Measurements from ENCODE around the gene ENTREP3. TPM values are rescaled to one million over a fixed set of nuclear protein-coding genes. Genes with fewer than 3 reads are reported as not detected.
A peak's percentile ranks its signal among the peaks of the same experiment; 100 is the strongest.

Gene ENTREP3
- total RNA-seq, 1 experiment from 2014 or later: 20.7 TPM

- no peaks in the 10 kb centered on the region for H3K9me3 ChIP-seq (ENCODE audit: low read length)
- H3K4me2 ChIP-seq (ENCODE audit: low read depth, low read length, poor library complexity, severe bottlenecking): peak overlapping the region; percentile 98
- peaks cover 29% of the 10 kb centered on the region for H3K4me1 ChIP-seq (ENCODE audit: low read length)
- H3K4me3 ChIP-seq (ENCODE audit: low read length): peak overlapping the region; percentile 99
- H3K27ac ChIP-seq (ENCODE audit: low read length): no peak overlapping the region
- no peak overlapping the region for H2AFZ ChIP-seq (ENCODE audit: low read length)
- no peaks in the 10 kb centered on the region for H3K9me2 ChIP-seq (replicated peaks; ENCODE audit: insufficient read depth, low read length)
- H3K27me3 ChIP-seq (ENCODE audit: low read length): no peaks in the 10 kb centered on the region
- DNase-seq: no peak
- H3K9ac ChIP-seq (ENCODE audit: low read length): peak overlapping the region; percentile 92
- peaks cover 16% of the 10 kb centered on the region for H3K79me2 ChIP-seq (ENCODE audit: low read length)
- no peaks in the 10 kb centered on the region for H3K36me3 ChIP-seq (ENCODE audit: insufficient read depth, low read length)
- no peaks in the 10 kb centered on the region for H4K20me1 ChIP-seq (ENCODE audit: insufficient read depth, low read depth, low read length)
Measured at GRCh38 chr1:155210314-155211104, 44.8 kb downstream of the ENTREP3 start.

DNA sequence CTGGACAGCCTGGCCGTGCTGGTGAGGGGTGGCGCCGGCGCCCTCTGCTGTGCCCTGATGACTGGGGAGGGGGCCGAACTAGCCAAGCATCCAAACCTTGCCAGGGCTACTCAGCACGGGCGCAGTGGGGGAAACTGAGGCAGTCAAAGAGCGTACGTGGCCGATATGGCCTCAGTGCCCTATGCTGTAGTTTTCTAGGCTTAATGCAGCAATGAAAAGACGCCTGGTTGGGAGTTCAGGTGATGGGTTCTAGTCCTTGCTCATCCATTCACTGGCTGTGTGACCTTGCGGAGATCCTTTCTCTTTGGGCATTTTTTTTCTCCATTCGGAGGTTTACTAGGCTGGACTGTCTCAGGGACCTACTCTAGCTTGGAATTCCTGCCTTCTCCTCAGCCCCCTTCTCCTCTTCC is 46.0 kb downstream of the ENTREP3 start:
- peaks cover 16% of the 10 kb centered on the region for H3K79me2 ChIP-seq (ENCODE audit: low read length)
- no peak for DNase-seq
- 0 out of 2 replicates have a peak overlapping the region, but pooled peaks have one; percentile 81 for H2AFZ ChIP-seq (ENCODE audit: low read length)
- no peaks in the 10 kb centered on the region for H4K20me1 ChIP-seq (ENCODE audit: insufficient read depth, low read depth, low read length)
- H3K27me3 ChIP-seq (ENCODE audit: low read length): no peaks in the 10 kb centered on the region
- peak overlapping the region; percentile 19; the same call in 1 of the 2 replicates for H3K27ac ChIP-seq (ENCODE audit: low read length)
- H3K4me2 ChIP-seq (ENCODE audit: low read depth, low read length, poor library complexity, severe bottlenecking): peak overlapping the region; percentile 98
- no peaks in the 10 kb centered on the region for H3K9me2 ChIP-seq (replicated peaks; ENCODE audit: insufficient read depth, low read length)
- peak overlapping the region; percentile 99 for H3K4me3 ChIP-seq (ENCODE audit: low read length)
- H3K9ac ChIP-seq (ENCODE audit: low read length): peak overlapping the region; percentile 92
- H3K4me1 ChIP-seq (ENCODE audit: low read length): peaks cover 29% of the 10 kb centered on the region
- no peaks in the 10 kb centered on the region for H3K36me3 ChIP-seq (ENCODE audit: insufficient read depth, low read length)
- no peaks in the 10 kb centered on the region for H3K9me3 ChIP-seq (ENCODE audit: low read length)

DNA sequence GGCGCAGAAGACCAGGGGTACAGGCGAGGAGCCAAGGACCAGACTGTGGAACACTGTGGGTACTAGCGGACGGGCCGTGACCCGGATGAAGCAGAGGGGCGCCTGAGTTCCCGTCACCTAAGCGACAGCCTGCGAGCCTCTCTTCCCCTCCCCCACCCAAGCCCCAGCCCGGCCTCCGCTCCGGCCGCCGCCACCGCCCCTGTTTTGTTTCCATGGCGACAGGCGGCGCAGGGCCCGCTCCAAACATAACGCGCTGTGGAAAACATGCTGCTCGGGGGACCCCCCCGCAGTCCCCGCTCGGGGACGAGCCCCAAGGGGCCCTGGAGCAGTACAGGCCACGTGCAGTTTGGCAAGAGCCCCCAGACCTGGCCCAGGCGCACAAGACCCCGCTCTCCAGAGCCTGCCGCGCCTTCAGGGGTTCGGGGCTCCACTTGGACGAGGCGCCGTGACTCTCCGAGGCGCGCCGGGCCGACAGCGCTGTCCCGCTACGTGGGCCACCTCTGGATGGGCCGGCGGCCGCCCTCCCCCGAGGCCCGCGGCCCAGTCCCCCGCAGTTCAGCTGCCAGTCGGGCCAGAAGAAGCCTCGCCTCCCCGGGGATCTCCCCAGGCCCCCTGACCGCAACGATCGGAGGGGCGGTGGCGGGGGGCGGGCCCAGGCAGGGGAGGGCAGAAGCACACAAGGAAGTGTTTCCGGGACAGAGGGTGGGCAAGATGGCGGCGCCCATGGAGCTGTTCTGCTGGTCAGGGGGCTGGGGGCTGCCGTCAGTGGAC is 46.6 kb downstream of the ENTREP3 start, which contains the start of gene MTX1:
TSS of gene MTX1 (plus strand) at position 155 of the 771 bp plus-strand sequence. CDS start at position 265, 110 bp downstream.
- Histone ChIP-seq H2AFZ (ENCODE audit: low read length) (peak within 1 kb of the TSS; percentile 81), H3K9me2 (replicated peaks; ENCODE audit: insufficient read depth, low read length) (no peaks in the 10 kb centered on the region), H3K4me1 (ENCODE audit: low read length) (peaks cover 29% of the 10 kb centered on the region), H3K79me2 (ENCODE audit: low read length) (peaks cover 16% of the 10 kb centered on the region), H4K20me1 (ENCODE audit: insufficient read depth, low read depth, low read length) (no peaks in the 10 kb centered on the region), H3K4me3 (ENCODE audit: low read length) (peak within 1 kb of the TSS; percentile 99), H3K9me3 (ENCODE audit: low read length) (no peaks in the 10 kb centered on the region), H3K36me3 (ENCODE audit: insufficient read depth, low read length) (no peaks in the 10 kb centered on the region), H3K4me2 (ENCODE audit: low read depth, low read length, poor library complexity, severe bottlenecking) (peak within 1 kb of the TSS; percentile 98), H3K9ac (ENCODE audit: low read length) (peak within 1 kb of the TSS; percentile 92), H3K27me3 (ENCODE audit: low read length) (no peaks in the 10 kb centered on the region), H3K27ac (ENCODE audit: low read length) (peak within 1 kb of the TSS; percentile 86)
- DNase-seq: peak; percentile 95

DNA sequence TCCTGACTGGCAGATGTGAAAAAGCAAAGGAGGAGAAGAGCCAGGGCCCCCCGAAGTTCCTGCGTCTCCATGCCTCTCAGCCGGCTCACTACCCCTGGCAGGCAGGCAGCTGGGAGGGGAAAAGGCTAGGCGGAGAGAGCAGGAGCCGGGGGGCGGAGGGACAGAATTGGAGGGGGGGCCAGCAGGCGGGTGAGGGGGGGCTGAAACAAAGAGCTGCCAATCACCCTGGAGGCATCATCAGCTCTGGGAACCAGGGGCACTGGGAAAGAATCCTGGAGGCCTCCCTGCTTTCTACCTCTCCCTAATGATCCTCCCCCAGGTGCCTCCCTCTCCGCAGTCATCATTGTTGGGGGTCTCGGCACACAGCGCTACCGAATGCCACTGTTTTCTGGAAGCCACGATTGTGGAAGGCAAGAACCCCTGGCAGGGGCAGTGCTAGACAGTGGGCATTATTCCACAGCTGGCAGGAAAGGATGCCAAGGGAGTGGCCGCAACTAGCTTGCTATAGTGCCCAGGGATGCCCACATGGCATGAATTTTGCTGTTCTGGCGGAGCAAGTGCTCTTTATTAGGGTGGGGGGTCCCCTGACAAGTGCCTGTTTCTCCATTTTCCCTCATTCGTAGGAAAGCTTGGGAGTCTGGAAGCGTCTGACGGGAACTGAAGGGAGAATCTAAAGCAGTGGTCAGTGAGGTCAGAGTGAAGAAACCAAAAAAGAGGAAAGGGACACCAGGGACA is 47.3 kb downstream of the ENTREP3 start, which contains the start of gene THBS3:
TSS of gene THBS3 (minus strand) at position 92 of the 735 bp plus-strand sequence. CDS start at position 71, 21 bp downstream.
- Histone ChIP-seq H3K9me2 (replicated peaks; ENCODE audit: insufficient read depth, low read length) (no peaks in the 10 kb centered on the region), H3K79me2 (ENCODE audit: low read length) (peaks cover 16% of the 10 kb centered on the region), H2AFZ (ENCODE audit: low read length) (peak within 1 kb of the TSS; percentile 81), H3K36me3 (ENCODE audit: insufficient read depth, low read length) (no peaks in the 10 kb centered on the region), H4K20me1 (ENCODE audit: insufficient read depth, low read depth, low read length) (no peaks in the 10 kb centered on the region), H3K9me3 (ENCODE audit: low read length) (no peaks in the 10 kb centered on the region), H3K27me3 (ENCODE audit: low read length) (no peaks in the 10 kb centered on the region), H3K4me1 (ENCODE audit: low read length) (peaks cover 29% of the 10 kb centered on the region), H3K27ac (ENCODE audit: low read length) (peak within 1 kb of the TSS; percentile 86), H3K4me3 (ENCODE audit: low read length) (peak within 1 kb of the TSS; percentile 99), H3K4me2 (ENCODE audit: low read depth, low read length, poor library complexity, severe bottlenecking) (peak within 1 kb of the TSS; percentile 98), H3K9ac (ENCODE audit: low read length) (peak within 1 kb of the TSS; percentile 92)
- DNase-seq: no peak

DNA sequence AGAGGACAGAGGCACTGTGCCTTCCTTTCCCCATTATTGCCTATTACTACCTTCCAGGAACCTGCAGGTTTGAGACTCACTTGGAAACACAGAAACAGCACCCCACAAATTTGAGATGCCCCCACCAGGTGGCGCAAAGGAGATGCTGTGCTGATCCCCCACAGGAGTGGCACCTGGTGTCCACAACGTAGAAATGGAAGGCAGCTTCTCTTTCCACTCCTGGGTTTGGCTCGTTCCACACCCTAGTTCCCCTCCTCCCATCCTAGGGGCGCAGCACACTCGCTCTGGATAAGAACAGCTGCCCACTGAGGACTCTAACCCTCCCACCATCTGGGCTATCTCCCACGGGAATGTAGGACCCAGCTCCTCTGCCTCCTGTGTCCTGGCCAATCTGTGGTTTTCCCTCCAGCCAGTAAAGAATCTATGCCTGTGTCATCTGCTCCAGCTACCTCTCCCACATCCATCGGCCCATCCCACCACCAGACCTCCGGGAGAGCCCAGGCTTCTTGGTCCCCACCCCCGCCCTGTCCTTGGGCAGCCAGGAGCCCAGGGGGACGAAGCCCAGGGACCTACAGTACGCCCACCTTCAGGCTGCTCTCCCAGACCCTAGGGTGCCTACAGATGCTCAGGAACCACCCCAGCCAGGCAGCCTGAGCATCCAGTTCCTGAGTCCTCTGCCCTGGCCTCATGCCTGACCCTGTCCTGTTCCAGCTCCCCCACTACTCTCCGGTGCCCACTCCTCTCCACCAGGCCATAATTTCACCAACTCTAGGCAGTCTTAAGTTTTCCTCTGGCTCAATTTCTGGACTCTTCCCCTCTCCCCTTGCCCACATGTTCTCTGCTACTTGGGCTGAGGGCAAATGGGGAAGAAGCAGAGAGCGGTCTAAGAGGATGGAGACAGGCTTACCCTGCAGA is 48.1 kb downstream of the ENTREP3 start:
- H3K9me2 ChIP-seq (replicated peaks; ENCODE audit: insufficient read depth, low read length): no peaks in the 10 kb centered on the region
- H3K79me2 ChIP-seq (ENCODE audit: low read length): peaks cover 16% of the 10 kb centered on the region
- peaks cover 29% of the 10 kb centered on the region for H3K4me1 ChIP-seq (ENCODE audit: low read length)
- H3K27ac ChIP-seq (ENCODE audit: low read length): peak overlapping the region; percentile 57
- H3K4me2 ChIP-seq (ENCODE audit: low read depth, low read length, poor library complexity, severe bottlenecking): peak overlapping the region; percentile 98
- H3K36me3 ChIP-seq (ENCODE audit: insufficient read depth, low read length): no peaks in the 10 kb centered on the region
- peak; percentile 96 for DNase-seq
- H3K27me3 ChIP-seq (ENCODE audit: low read length): no peaks in the 10 kb centered on the region
- peak overlapping the region; percentile 39; the same call in 1 of the 2 replicates for H2AFZ ChIP-seq (ENCODE audit: low read length)
- H3K9ac ChIP-seq (ENCODE audit: low read length): peak overlapping the region; percentile 59
- peak overlapping the region; percentile 38; the same call in 1 of the 2 replicates for H3K4me3 ChIP-seq (ENCODE audit: low read length)
- no peaks in the 10 kb centered on the region for H4K20me1 ChIP-seq (ENCODE audit: insufficient read depth, low read depth, low read length)
- no peaks in the 10 kb centered on the region for H3K9me3 ChIP-seq (ENCODE audit: low read length)

DNA sequence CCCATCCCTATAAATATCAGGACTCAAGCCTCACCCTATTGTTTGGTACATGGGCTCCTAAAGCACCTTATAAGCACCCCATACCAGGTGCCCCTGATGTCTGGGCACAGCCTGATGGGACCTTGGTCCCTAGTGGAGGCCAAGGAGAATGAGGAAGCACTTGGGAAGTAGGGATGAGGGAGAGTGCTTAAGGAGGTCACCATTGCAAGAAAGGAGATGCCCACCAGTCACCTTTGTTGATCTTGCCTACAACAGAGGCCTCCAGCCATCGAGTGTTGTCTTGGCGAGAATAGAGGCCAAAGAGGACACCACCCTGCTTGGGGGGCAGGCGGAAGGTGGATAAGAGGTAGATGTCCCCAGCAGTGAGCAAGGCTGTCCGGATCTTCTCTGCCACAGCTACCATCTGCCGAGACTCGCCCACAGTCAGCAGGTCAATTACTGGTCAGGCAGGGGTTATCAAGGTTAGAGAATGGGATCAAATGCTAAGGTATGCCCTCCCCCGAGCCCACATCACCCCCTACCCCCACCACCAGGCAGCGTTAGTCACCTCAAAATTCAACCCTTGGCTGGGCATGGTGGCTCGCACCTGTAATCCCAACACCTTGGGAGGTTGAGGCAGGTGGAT is 49.2 kb downstream of the ENTREP3 start:
- H3K79me2 ChIP-seq (ENCODE audit: low read length): peaks cover 16% of the 10 kb centered on the region
- no peak overlapping the region for H3K27ac ChIP-seq (ENCODE audit: low read length)
- H3K9ac ChIP-seq (ENCODE audit: low read length): no peak overlapping the region
- H2AFZ ChIP-seq (ENCODE audit: low read length): no peak overlapping the region
- DNase-seq: no peak
- H3K4me3 ChIP-seq (ENCODE audit: low read length): no peak overlapping the region
- no peaks in the 10 kb centered on the region for H3K9me2 ChIP-seq (replicated peaks; ENCODE audit: insufficient read depth, low read length)
- no peaks in the 10 kb centered on the region for H3K36me3 ChIP-seq (ENCODE audit: insufficient read depth, low read length)
- no peaks in the 10 kb centered on the region for H4K20me1 ChIP-seq (ENCODE audit: insufficient read depth, low read depth, low read length)
- no peaks in the 10 kb centered on the region for H3K27me3 ChIP-seq (ENCODE audit: low read length)
- H3K9me3 ChIP-seq (ENCODE audit: low read length): no peaks in the 10 kb centered on the region
- H3K4me2 ChIP-seq (ENCODE audit: low read depth, low read length, poor library complexity, severe bottlenecking): no peak overlapping the region
- H3K4me1 ChIP-seq (ENCODE audit: low read length): peaks cover 29% of the 10 kb centered on the region

GRCh38 chr1:155205035-155205434 is 50.2 kb downstream of the ENTREP3 start:
- Histone ChIP-seq H3K36me3 (ENCODE audit: insufficient read depth, low read length) (no peaks in the 10 kb centered on the region), H2AFZ (ENCODE audit: low read length) (no peak overlapping the region), H3K4me2 (ENCODE audit: low read depth, low read length, poor library complexity, severe bottlenecking) (no peak overlapping the region), H3K27me3 (ENCODE audit: low read length) (no peaks in the 10 kb centered on the region), H3K9me2 (replicated peaks; ENCODE audit: insufficient read depth, low read length) (no peaks in the 10 kb centered on the region), H4K20me1 (ENCODE audit: insufficient read depth, low read depth, low read length) (no peaks in the 10 kb centered on the region), H3K79me2 (ENCODE audit: low read length) (peaks cover 9% of the 10 kb centered on the region), H3K27ac (ENCODE audit: low read length) (no peak overlapping the region), H3K4me1 (ENCODE audit: low read length) (peaks cover 22% of the 10 kb centered on the region), H3K4me3 (ENCODE audit: low read length) (no peak overlapping the region), H3K9me3 (ENCODE audit: low read length) (no peaks in the 10 kb centered on the region), H3K9ac (ENCODE audit: low read length) (no peak overlapping the region)
- no peak for DNase-seq

Data from Karpas-422 (cell line).